ENCODE measurements around the gene CBX7.
A peak's percentile ranks its signal among the peaks of the same experiment; 100 is the strongest.

The CBX7 gene

DNA sequence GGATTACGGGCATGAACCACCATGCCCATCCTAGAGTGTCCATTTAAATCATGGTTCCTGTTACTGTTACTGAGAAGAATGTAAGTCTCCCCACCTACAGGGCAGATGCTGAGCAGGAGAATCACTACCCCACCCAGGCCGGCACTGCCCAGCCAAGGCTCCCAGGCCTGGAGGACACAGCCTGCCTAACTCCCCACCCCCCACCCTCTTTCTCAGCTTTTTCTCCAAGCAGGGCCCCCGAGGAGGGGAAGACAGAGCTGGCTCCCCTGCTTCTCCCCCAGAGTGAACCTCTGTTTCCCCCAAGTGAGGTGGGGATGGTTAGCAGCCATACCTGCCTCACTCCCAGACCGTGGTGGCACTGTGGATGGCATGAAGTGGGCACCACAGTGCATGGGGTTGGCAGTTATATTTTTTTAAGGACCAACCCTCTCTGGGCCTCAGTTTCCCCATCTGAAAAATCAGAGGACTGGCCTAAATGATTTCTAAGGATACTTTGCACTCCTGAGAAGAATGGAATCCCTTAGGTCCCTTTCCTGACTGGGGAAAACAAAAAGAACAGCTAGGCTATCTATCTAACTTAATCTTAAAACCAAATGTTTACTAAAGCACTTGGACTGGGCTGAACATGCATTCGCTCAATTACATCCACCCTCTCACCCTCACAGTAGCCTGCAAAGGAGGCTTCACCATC lies 5.0 kb downstream of the CBX7 start:
- DNase-seq (ENCODE audit: low spot score) = no peak

DNA sequence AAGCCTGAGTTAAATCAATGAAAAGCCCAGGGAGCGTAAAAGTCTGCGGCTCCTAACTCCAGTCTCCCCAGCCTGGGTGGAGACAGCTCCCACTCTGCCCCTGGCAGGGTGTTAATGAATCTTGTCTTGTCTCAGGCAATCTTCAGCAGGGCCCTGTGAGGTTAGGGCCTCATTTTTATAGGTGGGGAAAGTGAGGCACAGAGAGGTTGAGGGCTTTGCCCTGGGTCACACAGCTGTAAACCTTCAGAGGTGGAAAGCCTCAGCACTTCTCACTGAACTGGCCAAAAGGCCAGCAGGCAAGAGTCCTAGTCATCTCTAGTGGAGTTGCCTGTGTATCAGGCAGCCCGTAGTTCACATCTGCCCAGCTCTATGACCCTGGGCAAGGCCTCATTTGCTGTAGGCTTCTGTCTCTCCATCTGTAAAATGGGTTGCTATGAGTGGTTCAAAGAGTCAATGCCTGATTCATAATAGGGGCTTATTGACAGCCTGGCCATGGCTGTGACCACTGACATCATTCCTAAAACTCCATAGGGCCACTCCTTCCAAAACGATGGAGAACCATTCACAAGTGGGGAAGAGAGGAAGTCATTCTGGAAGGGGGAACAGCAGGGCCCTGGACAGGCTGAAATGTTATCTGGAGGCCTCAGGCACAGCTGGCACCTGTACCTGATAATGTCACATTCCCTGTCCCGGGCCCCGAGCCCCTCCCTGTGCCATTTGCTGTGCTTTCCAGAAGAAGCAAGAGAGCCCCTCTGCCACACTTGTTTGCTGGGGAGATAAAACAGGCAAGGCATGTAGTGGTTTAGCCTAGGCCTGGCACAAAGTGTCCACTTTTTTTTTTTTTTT lies 6.0 kb downstream of the CBX7 start:
- no peak for DNase-seq (ENCODE audit: low spot score)

DNA sequence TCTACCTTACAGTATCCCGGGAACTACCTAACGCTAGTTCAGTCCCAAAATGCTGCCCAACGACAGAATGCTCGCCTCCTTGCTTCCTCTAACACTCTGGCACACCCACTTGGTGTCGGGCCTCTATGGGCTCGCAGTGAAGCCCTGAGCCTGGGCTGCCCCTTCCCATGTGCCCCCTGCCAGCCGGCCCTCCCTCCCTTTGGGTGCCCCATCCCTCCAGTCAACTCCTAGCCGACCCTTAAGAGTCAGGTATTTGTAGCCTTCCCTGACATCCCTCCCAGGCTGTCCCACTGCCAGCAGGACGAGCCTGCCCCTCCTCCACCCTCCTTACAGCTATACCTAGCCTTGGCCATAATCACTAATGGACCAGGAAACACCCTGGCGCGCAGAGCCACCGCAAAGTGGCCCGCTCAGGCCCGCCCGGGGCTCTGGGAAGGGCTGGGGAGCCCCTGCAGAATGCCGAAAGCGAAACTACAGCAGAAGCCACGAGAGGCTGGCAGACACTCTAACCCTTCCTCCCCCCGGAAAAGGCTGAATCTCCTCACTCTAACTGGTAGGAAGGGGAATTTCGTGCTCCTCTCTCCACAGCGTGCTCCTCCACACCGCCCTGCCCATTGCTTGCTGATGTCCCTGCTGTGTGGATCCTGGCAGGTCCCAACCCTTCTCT lies 8.2 kb downstream of the CBX7 start:
- peak; percentile 15 for DNase-seq (ENCODE audit: low spot score)

DNA sequence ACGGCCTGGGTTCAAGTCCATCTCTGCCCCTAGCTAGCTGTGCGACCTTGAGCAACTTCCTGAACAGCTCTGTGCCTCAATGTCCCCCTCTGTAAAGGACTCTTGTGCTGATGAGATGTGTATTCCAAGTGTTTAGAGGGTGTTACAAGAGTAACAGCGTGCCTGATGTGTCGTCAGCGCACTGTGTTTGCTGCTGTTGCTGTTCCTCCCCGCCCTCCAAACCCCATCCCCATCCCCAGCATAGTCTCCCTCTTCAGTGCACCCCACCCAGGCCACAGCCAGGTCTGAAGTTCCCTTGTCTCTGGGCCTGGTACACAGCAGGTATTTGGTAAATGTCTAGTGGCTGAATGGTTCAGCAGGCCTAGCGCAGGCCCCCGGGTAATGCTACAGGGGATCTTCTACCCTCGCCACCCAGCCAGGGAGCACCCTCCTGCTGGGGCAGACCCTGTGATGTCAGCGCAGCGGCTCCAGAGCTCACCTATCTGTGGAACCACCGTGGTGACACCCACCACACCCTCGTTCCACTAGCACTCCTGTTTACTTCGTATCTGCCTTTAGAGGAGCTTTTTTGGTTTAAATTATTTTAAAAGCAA lies 10.3 kb downstream of the CBX7 start:
- DNase-seq (ENCODE audit: low spot score) = no peak

DNA sequence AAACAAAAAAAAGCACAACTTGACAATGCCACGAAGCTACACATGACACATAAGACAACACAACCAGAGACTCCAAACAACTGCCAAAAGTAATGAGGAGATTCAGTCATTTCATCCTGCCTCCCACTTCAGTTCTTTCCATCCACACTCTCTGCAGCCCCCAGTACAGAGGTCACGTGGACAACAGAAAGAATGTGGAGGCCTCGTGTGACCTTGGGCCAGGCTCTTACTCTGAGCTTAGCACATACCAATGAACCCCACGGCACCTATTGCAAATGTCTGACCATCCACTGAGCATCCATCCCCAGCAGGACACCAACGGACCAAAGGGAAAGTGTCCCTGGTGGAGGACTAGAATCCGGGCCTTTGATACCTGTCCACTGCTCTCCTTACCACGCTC lies 12.5 kb downstream of the CBX7 start:
- DNase-seq (ENCODE audit: low spot score) = no peak

DNA sequence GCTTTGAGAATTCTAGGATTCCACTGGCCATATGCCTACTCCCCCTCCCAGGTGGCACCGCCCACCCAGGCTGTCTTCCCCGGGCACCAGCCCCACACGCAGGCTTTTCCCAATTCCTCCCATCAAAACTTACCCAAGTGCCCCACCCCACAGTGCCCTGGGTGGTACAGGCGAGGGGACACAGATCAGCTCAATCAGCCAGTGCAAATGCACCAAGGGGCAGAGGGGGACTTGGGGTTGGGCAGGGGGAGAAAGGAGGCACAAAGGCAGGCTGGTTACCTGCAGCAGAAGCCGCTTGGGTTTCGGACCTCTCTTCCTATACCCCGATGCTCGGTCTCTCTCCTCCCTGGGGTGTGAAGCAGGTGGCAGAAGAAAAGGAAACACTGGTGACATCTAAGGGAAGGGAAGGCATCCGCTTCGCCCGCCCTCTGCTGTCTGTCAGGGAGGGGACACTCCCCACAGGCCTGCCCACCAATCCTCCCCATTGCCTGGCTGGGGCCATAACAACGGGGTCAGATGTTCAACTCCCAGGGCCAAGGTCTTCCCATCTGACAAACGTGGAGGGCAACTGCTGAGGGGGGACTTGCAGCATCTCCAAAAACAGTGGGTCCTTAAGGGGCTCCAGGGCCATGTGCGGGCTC lies 14.0 kb downstream of the CBX7 start:
- DNase-seq (ENCODE audit: low spot score) = no peak

DNA sequence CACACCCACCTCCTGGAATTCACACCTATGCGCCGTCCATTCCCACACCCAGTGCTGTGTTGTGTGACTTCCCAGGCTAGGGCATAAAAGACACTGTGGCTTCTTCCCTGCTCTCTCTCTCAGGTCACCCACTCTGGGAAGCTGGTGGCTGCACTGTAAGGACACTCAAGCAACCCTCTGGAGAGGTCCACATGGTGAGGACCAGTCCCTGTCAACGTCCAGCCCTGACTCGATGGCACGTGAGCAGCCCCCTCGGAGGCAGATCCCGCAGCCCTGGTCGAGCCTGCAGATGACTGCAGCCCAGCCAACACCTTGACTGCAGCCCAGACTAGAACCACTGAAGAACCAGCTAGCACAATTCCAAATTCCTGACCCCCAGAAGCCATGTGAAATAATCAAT lies 16.2 kb downstream of the CBX7 start:
- no peak for DNase-seq (ENCODE audit: low spot score)

DNA sequence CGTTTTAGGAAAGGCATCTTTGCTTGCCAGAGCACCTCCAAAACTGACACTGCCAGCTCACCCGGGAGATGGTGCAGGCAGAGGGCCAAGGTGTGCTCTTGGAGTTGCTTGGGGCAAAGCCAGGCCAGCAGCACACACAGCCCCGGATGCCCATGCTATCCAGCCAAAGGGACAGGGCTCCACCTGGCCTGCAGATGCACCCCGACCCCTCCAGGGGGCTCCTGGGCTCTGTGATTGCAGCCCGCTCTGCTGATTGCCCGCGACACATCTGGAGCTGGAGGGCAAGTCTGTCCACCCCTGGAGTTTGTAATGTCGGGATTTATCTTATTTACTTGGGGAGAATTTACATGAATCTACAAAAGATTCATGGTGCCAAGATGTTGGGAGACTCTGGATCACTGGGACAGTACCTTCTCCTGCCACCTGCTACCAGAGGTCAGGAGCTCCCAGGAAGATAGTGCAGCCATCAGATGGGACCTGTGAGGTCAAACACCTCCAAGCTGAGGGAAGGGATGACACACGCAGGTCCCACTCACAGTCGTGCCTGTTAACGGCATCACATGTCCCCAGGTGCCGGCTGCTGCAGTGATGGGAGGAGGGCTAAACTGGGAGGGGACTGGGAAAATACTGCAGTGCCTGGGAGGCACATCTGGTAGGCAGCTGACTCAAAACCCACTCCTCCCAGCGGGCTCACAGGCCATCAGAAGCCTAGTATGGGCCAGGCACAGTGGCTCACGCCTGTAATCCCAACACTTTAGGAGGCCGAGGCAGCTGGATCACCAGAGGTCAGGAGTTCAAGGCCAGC lies 17.2 kb downstream of the CBX7 start:
- peak; percentile 40 for DNase-seq (ENCODE audit: low spot score)

DNA sequence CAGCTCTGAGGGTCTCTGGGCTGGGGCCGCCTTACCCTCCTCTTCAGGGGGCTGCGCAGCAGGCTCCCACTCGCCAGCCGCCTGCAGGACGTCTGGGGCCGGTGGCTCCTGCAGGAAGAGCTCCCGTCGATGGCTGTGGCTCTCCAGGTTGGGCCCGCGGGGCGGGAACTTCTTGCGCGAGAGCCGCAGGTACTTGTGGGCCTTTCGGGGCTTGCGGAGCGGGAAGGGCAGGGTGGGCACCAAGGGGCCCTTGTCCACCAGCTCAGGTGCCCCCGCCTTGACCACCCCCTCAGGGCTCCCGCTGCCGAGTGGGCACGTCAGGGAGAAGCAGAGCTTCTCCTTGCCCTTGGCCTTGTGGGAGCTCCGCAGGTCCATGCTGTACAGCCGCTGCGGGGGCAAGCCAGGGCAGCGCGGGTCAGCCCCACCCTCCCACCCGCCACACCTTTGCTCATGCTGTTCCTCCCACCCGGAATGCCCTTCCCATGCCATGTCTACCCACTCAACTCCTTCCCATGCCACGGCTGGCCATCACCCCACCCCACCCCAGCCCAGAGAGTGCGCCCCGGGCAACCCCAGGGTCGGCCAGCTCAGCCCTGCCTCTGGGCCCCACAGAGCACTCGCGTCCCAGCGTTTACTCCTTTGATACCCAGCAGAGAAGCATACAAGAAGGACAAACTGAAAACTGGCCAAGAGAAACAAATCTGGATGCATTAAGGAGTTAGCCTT lies 18.0 kb downstream of the CBX7 start:
- DNase-seq (ENCODE audit: low spot score) = no peak

DNA sequence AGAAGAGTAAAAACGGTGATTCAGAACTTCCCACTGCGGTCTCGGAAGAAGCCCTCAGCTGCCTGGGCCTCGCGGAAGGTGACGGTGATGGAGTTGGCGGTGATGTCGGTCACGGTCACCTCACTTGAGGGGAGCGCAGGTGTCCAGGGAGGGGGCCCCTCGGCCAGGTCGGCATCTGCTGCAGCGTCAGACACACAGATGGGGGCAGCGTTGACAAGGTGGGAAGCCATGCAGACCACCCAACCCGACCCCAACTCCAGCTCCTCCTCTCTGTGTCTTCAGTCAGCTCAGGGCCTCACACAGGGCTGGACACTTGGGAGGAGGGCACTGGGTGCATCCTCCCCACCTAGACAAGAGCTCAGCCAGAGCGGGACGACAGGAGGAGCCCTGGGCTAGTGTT lies 18.6 kb downstream of the CBX7 start:
- no peak for DNase-seq (ENCODE audit: low spot score)

DNA sequence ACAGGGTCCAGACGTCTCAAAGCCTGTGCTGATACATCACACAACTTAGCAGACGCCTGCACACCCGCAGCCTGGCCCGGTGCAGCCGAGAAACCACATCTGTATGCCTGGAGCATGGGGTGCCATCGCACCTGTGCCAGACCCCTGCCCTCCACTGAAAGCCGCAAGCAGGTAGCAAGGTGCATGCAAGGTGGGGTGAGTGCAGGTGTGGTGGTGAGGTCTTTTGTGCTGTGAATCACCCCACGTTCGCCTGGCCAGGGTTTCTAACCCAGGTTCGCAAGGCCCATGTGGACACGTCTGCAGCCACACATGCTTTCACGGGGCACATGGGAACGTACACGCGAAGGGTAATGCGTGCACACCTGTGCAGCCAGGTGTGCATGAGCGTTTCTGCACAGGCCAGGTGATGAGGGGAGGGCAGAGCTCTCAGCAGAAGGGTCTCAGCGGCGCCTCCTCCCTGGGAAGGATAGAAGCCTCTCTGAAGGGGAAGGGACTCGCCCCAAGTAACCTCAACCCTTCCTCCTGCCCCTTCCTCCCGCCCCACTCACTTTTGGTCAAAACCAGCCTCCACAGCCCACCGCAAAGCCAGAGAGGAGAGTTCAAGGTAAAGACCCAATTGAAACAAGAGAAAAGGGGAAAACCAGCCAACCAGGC lies 19.5 kb downstream of the CBX7 start:
- no peak for DNase-seq (ENCODE audit: low spot score)

DNA sequence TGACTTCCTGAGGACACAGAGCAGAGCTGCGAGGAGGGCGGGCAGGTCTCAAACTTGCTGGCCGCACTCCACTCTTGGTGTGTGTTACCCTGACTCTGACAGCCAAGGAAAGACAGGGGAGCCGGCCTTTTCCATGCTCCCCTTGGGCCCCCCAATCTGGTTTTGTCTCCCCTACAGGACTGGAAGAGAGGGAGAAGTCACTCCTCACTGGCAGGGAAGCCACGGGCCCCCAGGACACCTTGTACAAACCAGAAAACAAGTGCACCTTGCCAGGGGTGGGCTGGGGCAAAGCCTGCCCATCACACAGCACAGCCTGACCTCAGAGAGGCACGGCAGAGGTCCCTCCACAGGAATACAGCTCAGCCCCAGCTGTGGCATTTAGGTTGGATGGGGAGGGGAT lies 20.2 kb downstream of the CBX7 start:
- no peak for DNase-seq (ENCODE audit: low spot score)

DNA sequence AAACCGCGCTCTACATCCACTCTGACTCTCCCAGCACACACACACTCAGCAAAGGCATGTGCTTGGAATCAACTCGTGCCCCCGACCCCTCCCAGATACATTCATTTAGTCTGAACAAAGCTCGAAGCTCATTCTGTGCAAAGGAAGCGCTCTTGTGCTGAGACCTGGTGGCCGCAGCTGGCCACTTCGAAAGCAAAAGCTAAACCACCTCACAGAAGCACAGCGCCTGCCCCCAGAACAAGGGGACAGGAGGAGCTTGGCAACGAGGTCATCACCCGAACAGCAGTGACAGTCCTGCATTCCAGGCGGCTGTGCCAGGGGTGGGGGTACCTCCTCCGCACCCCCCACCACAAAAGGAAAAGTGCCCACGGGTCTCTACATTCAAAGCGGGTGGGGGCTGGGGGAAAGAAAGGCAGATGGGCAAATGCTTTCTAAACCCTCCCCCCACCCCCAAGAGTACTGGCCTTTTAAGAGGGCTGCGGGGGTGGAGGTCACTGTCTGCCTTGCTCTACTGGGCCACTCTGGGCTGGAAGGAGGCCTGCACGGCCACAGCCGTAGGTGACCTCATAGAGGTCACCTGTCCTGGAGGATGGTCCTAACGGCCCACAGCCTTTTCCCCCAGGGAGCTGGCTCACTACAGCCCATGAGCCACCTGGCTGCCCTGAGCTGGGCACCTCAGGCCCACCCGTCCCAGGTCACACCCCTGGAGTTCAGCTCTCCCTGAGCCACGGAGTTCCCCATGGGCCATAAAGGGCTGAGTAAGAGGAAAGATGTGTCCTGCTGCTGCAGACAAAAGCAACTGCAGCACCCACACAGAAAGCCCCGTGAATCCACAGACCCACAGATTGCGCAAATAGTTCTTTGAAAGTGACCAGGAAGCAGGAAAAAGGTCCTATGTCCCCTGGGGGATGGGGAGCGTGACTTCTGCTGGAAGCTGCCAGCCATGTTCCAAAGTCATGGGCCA lies 21.3 kb downstream of the CBX7 start:
- no peak for DNase-seq (ENCODE audit: low spot score)

DNA sequence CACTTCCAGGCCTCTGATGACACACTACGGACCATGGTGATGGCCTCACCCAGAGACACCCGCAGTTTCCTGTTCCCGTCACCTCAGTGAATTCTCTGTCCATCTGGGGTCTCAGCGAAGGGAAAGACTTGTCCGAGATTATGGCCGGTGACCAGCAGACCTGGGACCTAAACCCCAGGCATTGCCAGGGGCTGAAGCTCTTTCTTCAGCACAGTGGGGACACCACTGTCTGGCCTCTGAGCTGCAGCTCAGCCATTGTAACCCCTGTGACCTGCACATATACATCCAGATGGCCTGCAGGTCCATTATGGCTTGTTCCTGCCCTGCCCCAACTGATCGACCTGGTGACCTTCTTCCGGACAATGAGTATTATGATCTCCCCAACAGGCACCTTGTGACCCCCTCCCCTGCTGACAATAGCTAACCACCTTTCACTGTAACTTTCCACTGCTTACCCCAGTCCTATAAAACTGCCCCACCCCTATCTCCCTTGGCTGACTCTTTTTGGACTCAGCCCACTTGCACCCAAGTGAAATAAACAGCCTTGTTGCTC lies 22.3 kb downstream of the CBX7 start:
- DNase-seq (ENCODE audit: low spot score) = no peak

DNA sequence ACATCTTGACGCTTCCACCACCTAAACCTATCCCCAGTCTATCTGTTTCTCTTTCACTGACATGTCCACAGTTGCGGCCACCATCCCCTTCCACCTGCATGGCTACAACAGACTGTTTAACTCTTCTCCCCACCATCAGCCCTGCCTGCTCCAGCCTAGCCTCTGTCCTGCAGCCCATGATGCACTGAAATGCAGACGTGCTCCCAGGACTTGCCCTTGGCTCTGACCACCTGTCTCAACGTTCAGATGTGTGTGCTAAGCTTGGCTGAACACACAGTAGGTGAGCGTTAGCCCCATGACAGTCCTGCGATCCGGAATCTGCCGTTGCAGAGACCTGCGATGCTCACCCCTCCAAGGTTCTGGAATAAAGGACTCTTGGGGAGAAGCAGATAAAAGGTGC lies 22.7 kb downstream of the CBX7 start:
- no peak for DNase-seq (ENCODE audit: low spot score)

DNA sequence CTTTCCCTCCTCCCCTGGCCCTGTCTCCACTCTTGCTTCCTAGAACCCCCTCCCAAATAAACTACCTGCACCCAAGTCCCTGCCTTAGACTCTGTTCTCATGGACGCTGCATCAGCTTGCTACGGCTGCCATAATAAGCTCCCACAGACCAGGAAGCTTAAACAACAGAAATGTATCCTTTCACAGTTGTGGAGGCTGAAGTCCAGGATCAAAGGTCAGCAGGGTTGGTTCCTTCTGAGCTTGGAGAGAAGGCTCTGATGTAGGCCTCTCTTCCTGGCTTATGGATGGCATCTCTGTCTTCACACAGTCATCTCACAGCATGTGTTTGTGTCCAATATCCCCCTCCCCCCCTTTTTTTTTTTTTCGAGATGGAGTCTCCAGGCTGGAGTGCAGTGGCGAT lies 23.4 kb downstream of the CBX7 start:
- no peak for DNase-seq (ENCODE audit: low spot score)

DNA sequence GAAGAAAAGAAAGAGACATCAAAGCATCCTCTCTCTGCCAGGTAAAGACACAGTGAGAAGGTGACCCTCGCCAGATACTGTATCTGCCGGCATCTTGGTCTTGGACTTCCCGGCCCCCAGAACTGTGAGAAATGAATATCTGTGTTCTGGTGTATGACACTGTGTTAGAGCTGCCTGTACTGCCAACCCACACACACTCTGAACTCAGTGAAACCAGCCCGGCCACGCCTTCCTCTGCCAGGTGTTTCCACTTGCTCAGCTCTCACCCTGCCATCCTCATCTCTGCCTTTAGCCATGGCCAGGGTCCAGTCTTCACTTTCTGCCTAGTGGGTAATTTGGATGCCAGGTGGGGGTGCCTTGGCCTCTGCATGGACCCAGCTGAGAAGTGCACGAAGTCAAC lies 24.0 kb downstream of the CBX7 start:
- DNase-seq (ENCODE audit: low spot score) = no peak

DNA sequence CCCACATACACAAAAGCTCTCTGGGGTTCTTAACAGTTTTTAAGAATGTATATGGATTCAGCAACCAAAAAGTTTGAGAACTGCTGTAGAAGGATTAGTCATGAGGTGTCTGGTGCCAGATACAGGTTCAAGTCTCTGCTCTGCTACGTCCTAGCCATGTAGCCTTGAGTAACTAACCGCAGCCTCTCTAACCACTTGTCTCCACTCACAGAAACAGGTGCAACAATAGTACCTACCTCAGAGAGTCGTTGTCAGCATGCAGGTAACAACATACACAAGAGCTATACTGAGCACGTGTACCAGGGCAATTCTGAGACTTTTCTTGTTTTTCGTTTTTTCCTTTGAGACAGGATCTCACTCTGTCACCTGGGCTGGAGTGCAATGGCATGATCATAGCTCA lies 26.9 kb downstream of the CBX7 start:
- DNase-seq (ENCODE audit: low spot score) = no peak

Data from kidney capillary endothelial cell (primary cell).